Caki2 (cell line): ENCODE measurements around the gene SPINDOC. TPM values are rescaled to one million over a fixed set of nuclear protein-coding genes. Genes with fewer than 3 reads are reported as not detected.
"Not testable (repeated sequence)": the region's sequence is repeated elsewhere in the genome, so short reads cannot be mapped to it uniquely, and the experiment has no call there.

Experiments used
- DNase-seq: peaks from one replicate; pipeline ENCODE4 v3.0.0-alpha.2; 2015; ENCODE audit warnings: low read depth
- in situ Hi-C: cut with HindIII; loops from 2 replicates; pipeline ENCODE4 v1.10.0; 2016; ENCODE audit warnings: low sequenced_read_pairs, low pct_unique_long_range_greater_than_20kb, mixed read lengths
- total RNA-seq: library from RNA; depleted of rRNA; stranded (reverse); fragments of >200 nt; shearing (Covaris generic); gene quantifications from 2 replicates; pipeline ENCODE4 v1.2.3, GENCODE V29; 2014; ENCODE audit warnings: low replicate concordance; rRNA removed

SPINDOC gene
- total RNA-seq, result 22.5 and 29.0 TPM in 2 replicates

- peak; percentile 63 for DNase-seq
- in situ Hi-C loops, result no loop called here
These were observed at the start of gene SPINDOC for GRCh38 chr11:63813035-63813562. Gene SPINDOC (plus strand): TSS chr11:63813456. CDS start chr11:63813687, 231 bp downstream.

- no peak for DNase-seq
- in situ Hi-C loops, result no loop called here
These were observed 49.5 kb upstream of the SPINDOC start for GRCh38 chr11:63763496-63764339.

DNA sequence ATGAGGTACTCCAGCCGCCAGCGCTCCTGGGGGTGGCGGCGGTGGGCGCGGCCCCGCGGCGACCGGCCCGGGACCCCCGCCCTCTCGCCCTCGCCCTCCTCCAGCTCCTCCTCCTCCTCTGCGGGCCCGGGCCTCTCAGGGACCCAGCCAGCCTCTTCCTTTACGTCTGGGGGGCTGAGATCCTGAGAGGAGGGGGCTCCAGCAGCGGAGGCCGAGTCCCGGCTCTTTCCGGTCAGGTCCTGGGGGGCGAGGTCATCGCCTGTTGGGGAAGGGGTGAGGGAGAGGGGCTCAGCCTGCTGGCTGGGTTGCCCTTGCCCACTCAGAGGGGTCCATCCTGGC lies 48.9 kb upstream of the SPINDOC start:
- no peak for DNase-seq
- in situ Hi-C loops, result no loop called here

DNA sequence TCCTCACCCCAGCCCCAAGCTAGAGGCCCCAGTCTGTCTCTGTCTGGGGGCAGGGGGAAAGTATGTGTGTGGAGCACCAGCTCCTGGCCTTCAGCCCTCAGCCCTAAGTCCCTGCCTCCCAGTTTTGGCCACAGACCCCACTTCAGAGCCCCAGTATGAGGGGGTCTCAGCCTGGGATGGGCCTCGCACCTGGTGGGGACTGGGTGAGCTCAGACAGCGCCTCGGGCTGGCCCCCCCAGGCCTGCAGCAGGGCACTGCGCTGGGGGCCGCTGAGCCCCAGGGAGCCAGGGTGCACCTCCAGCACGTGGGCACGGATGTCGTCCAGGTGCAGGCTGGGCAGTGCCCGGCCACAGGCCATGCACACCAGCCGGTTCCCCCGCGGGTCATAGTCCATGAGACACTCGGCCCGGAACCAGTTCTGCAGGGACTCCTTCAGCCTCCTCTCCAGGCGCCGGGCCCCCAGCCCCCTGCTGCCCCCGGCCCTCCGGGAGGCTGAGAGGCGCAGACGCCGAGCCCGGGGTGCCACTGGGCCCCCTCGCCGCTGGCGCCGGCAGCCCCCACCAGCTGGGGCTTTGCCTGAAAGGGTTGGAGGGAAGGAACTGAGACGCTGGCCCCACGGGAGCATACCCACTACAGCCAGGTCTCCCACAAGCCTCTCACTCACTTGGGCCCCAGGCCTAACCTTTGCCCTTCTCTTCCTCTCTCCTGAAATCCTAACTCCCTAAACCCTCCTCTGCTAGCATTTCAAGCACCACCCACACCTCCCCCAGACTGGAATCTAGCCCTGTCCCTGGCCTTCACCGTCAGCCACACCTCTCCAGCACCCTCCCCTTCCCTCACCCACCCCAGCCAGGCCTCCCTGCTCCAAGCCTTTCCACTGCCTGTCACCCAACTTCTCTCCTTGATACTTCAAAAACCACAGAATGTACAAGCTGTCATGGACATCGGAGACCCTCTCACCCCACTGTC lies 48.3 kb upstream of the SPINDOC start:
- no peak for DNase-seq
- in situ Hi-C loops, result no loop called here

DNA sequence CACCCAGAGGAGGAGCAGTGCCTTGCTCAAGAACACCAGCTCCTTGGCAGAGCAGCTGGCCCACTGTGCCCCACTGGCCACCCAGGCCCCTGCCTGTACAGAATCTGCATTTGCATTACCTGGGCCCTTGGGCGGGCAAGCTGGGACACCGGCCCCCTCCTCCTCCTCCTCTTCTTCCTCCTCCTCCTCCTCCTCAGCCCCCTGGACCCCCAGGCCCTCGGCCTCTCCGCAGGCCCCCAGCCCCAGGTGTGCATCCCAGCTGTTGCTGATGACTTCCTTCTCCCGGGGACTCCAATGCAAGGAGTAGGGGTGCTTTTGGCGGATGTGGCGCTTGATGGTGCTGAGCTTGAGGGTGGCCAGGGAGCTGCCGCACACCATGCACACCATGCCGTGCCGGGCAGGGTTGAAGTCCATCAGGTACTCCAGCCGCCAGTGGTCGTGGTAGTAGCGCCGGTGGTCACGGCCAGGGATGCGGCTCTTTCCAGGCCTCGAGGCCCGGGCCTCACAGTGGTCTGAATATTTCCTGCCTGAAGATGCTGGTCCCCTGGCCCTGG lies 47.5 kb upstream of the SPINDOC start:
- DNase-seq, result no peak
- in situ Hi-C loops, result no loop called here

GRCh38 chr11:63766531-63767235 lies 46.6 kb upstream of the SPINDOC start:
- DNase-seq, result no peak
- in situ Hi-C loops, result no loop called here

GRCh38 chr11:63767267-63767564 lies 46.0 kb upstream of the SPINDOC start:
- in situ Hi-C loops, result no loop called here
- no peak for DNase-seq

- in situ Hi-C loops, result no loop called here
- peak; percentile 46 for DNase-seq
These were observed 45.6 kb upstream of the SPINDOC start for GRCh38 chr11:63767565-63768236.

DNA sequence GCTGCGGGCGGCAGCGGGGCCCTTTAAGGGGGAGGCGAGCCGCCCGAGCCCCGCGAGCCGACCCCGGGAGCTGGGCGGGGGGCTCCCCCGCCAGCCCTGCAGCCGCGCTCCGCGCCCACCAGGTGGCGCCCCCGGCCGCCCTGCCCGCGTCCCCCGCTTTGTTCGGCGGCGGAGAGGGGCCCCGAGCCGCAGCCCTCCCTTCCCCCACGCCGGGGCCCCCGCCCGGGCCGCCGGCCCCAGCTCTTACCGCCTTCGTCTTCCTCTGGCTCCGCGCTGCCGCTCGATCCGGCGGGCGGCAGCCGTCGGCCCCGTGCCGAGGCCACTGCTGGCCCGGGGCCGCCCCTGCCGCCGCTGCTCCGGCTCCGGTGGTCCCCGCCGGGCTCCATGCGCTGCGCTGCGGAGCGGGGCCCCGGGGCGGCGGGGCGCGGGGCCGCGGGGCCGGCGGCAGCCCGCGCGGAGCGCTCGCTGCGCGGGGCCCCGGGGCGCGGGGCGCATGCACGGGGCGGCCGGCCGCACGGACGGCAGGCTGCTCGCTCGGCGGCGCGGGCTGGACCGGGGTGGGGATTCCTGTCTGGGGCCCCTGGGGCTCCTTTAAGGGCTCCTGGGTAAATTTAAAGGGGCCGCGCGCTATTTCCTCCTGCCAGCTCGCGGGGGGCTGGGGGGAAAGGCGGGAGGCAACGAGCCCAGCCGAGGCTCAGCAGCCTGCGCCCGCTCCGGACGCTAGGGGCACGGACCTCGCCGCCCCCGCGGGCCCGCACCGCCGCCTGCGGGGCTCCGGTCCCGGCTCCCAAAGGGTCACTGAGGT lies 44.8 kb upstream of the SPINDOC start, which contains the start of gene ZFTA:
TSS of gene ZFTA (minus strand) at position 539 of the 805 bp plus-strand sequence. CDS start at position 386, 153 bp downstream.
- in situ Hi-C loops, result no loop called here
- peak; percentile 27 for DNase-seq

- no peak for DNase-seq
- in situ Hi-C loops, result no loop called here
These were observed 44.1 kb upstream of the SPINDOC start for GRCh38 chr11:63769042-63769713.

- DNase-seq, result no peak
- in situ Hi-C loops, result no loop called here
These were observed 43.4 kb upstream of the SPINDOC start for GRCh38 chr11:63769714-63770455.

DNA sequence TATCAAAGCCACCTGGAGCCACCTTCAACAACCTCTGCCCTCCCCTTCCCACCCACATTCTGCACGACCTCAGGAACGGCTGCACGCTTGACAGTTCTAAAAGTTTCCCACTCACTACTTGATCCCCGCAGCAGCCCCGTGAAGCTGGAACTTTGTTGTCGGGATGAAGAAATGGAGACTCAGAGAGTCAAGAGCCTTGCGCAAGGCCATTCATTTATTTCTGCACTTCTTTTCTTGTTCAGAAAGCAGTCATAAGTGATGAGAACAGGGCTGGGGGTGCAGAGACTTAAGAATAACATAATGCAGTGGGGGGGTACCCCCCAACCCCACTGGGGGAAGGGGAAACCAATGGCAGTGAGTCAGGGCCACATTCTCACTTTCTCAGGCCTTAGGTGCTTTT lies 42.5 kb upstream of the SPINDOC start:
- in situ Hi-C loops, result no loop called here
- no peak for DNase-seq

GRCh38 chr11:63771741-63772318 lies 41.4 kb upstream of the SPINDOC start:
- DNase-seq, in situ Hi-C loops: not testable (repeated sequence)

- in situ Hi-C loops, result no loop called here
These were observed 38.1 kb upstream of the SPINDOC start for GRCh38 chr11:63775191-63775590.

GRCh38 chr11:63779039-63779438 lies 34.2 kb upstream of the SPINDOC start:
- in situ Hi-C loops, result no loop called here
- no peak for DNase-seq

More at GRCh38 chr11:63775191-63775590, 38.1 kb upstream of the SPINDOC start:
- DNase-seq, result no peak
